Brain microvascular endothelial cell (primary cell): ENCODE results near the gene RTL9.

Experiments
- DNase-seq: peaks from one replicate; pipeline ENCODE4 v3.0.0-alpha.2; 2020
- H3K27ac ChIP-seq: fragments of 250-450 bp; sonication (Bioruptor Pico); 2 replicates; pipeline ENCODE4 v1.5.1; 2020; ENCODE audit warnings: mild to moderate bottlenecking, moderate library complexity
- H3K27me3 ChIP-seq: fragments of 250-450 bp; sonication (Bioruptor Pico); replicated peaks from 2 replicates; pipeline ENCODE4 v1.5.1; 2020; ENCODE audit warnings: mild to moderate bottlenecking
- H3K36me3 ChIP-seq: fragments of 250-450 bp; sonication (Bioruptor Pico); replicated peaks from 2 replicates; pipeline ENCODE4 v1.5.1; 2020; ENCODE audit warnings: mild to moderate bottlenecking
- H3K4me3 ChIP-seq: 2 replicates; pipeline ENCODE4 v1.5.1; 2011; ENCODE audit warnings: low read depth, mild to moderate bottlenecking, control low read depth, low read length, moderate library complexity
- CTCF ChIP-seq: IDR thresholded peaks from 2 replicates; pipeline ENCODE4 v1.5.1; 2011; ENCODE audit warnings: low read depth, mild to moderate bottlenecking, moderate library complexity, low read length, control low read depth, inconsistent platforms; ENCODE audit errors: missing control alignments
- in situ Hi-C: cut with HindIII; loops from 2 replicates; pipeline ENCODE4 v1.10.0; 2017; ENCODE audit warnings: low sequenced_read_pairs, low pct_ligation_motif_present

RTL9 gene

GRCh38 chrX:110389570-110389969, 30.9 kb downstream of the RTL9 start:
- no peak for TF ChIP-seq CTCF

GRCh38 chrX:110391086-110391485, 32.4 kb downstream of the RTL9 start:
- Histone ChIP-seq H3K27me3 (no peaks in the 10 kb centered on the region), H3K27ac (no peak overlapping the region), H3K36me3 (no peaks in the 10 kb centered on the region), H3K4me3 (no peak overlapping the region)
- in situ Hi-C loops, result no loop called here
- DNase-seq, result no peak
- TF ChIP-seq CTCF, result no peak

More at GRCh38 chrX:110389570-110389969, 30.9 kb downstream of the RTL9 start:
- Histone ChIP-seq H3K4me3 (no peak overlapping the region), H3K27ac (no peak overlapping the region), H3K36me3 (no peaks in the 10 kb centered on the region), H3K27me3 (no peaks in the 10 kb centered on the region)
- DNase-seq, result no peak
- in situ Hi-C loops, result no loop called here

DNA sequence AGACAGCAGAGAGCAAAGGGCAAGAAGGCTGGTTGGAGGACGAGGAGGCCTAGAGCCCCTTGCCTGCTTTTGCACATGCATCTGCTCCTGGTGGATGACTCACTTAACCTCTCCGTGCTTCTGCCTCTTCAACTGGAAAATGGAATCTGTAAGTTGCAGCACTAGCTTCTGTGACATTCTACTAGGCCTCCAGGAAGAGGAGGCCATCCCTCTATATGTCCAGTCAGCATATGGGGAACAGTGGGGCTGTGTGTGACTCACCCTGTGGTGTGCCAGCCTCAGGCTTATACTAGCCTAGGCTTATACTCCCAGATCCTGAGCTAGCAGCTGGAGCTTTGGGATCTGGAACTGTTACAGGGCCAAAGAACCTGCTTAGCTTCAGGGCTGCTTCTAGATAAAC, 36.0 kb downstream of the RTL9 start:
- peak; percentile 53 for DNase-seq
- H3K36me3 ChIP-seq, result no peaks in the 10 kb centered on the region
- H3K27ac ChIP-seq, result no peak overlapping the region
- no peak for TF ChIP-seq CTCF
- no peaks in the 10 kb centered on the region for H3K27me3 ChIP-seq
- H3K4me3 ChIP-seq, result no peak overlapping the region
- in situ Hi-C loops, result no loop called here

DNA sequence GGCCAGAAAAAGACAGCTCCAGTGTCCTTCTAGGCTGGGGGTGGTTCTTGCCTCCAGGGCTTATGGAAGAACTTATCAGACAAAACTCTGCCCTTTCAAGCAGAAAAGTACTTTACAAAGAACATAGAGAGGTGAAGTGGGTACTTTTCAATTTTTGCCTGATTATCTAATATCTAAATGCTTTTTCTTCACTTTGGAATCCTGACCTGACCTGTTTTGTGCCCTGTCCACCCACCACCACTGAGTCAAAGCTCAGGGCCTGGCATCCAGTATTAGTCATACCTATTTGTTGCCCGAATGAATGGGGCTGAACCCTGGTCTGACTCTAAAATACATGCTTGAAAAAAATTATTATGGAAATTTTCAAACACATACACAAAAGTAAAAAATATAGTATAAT, 37.2 kb downstream of the RTL9 start:
- in situ Hi-C loops, result no loop called here
- no peak for DNase-seq
- TF ChIP-seq CTCF, result no peak
- Histone ChIP-seq H3K27ac (no peak overlapping the region), H3K27me3 (no peaks in the 10 kb centered on the region), H3K4me3 (no peak overlapping the region), H3K36me3 (no peaks in the 10 kb centered on the region)

GRCh38 chrX:110396735-110397134, 38.1 kb downstream of the RTL9 start:
- TF ChIP-seq CTCF, result no peak
- Histone ChIP-seq H3K4me3 (no peak overlapping the region), H3K27me3 (no peaks in the 10 kb centered on the region), H3K36me3 (no peaks in the 10 kb centered on the region), H3K27ac (no peak overlapping the region)
- in situ Hi-C loops, result no loop called here
- DNase-seq, result no peak

- in situ Hi-C loops, result no loop called here
- no peak for TF ChIP-seq CTCF
These were observed 38.7 kb downstream of the RTL9 start for GRCh38 chrX:110397339-110397738.

More at GRCh38 chrX:110397339-110397738, 38.7 kb downstream of the RTL9 start:
- Histone ChIP-seq H3K27ac (no peak overlapping the region), H3K4me3 (no peak overlapping the region), H3K36me3 (no peaks in the 10 kb centered on the region), H3K27me3 (no peaks in the 10 kb centered on the region)
- no peak for DNase-seq
